Ovary (tissue), 9 donors: ENCODE results near the gene WNK1. TPM values are rescaled to one million over a fixed set of nuclear protein-coding genes. Genes with fewer than 3 reads are reported as not detected.

Experiments
- DNase-seq, 5 donors: peaks; one replicate each; pipeline ENCODE4 v3.0.0-alpha.2; 2019 to 2020
- H3K27ac ChIP-seq, 2 donors: fragments of 200-600 bp; one replicate each; pipeline versions ENCODE4 v1.5.1 to v1.8.0; 2019 to 2022
- H3K27me3 ChIP-seq: fragments of 200-600 bp; one replicate; pipeline ENCODE4 v1.8.0; 2022
- H3K36me3 ChIP-seq: fragments of 200-600 bp; sonication (generic); one replicate; pipeline ENCODE4 v1.5.1; 2019
- H3K4me1 ChIP-seq: one replicate; pipeline ENCODE4 v1.8.1; 2013; ENCODE audit warnings: mild to moderate bottlenecking, moderate library complexity; ENCODE audit not compliant: insufficient read depth
- H3K4me3 ChIP-seq: fragments of 200-600 bp; sonication (generic); one replicate; pipeline ENCODE4 v1.5.1; 2017
- H3K9me3 ChIP-seq, 2 donors: fragments of 200-600 bp in 1 of 2; sonication (generic) in 1 of 2; one replicate each; pipeline versions ENCODE4 v1.5.1 to v1.8.1; 2013 to 2019; ENCODE audit warnings: mild to moderate bottlenecking in 1 of 2, moderate library complexity in 1 of 2
- CTCF ChIP-seq, 3 donors: fragments of 450-650 bp in 2 of 3; fragments of 200-600 bp in 1 of 3; IDR thresholded peaks; one replicate each; pipeline versions ENCODE4 v1.5.1 to v1.8.0; 2016 to 2022; ENCODE audit warnings: antibody characterized with exemption in 3 of 3, mild to moderate bottlenecking in 1 of 3
- EP300 ChIP-seq: sonication (generic); formaldehyde crosslinking; IDR thresholded peaks from one replicate; pipeline ENCODE4 v1.6.1; 2017; ENCODE audit warnings: antibody characterized with exemption
- POLR2A ChIP-seq: fragments of 450-650 bp; IDR thresholded peaks from one replicate; pipeline ENCODE4 v1.6.1; 2017; ENCODE audit warnings: antibody characterized with exemption, mild to moderate bottlenecking, moderate library complexity
- WGBS, 3 donors: extraction: QIAGEN DNeasy Blood & Tissue Kit in 1 of 3; methylation state at CpG; one replicate each; pipeline versions ENCODE4 v1.1.5 to v1.1.7; 2013 to 2017; 5-methylcytosine and 5-hydroxymethylcytosine counted together
- intact Hi-C, 4 donors: fragments of 100-400 bp; cut with DNase I; formaldehyde crosslinking; loops; one replicate each; pipeline versions ENCODE4 v1.11.0 to v1.15.1; 2022 to 2023
- polyA plus RNA-seq, 2 donors: library from polyadenylated mRNA; stranded (reverse); fragments of 200-250 nt in 1 of 2; fragments of 350-450 nt in 1 of 2; fragmentation: Illumina TruSeq in 1 of 2; extraction: RNeasy Lipid Tissue Mini Kit (QIAGEN cat#74804) in 1 of 2; gene quantifications; one replicate each; pipeline ENCODE4 v1.2.3, GENCODE V29; 2013 to 2014
- total RNA-seq, 7 donors: library from RNA; depleted of rRNA in 2 of 7; stranded (reverse); fragments of >200 nt in 2 of 7; fragmentation: NEBNext Ultra II Directional in 3 of 7; extraction: Animal tissue kit (Norgen Biotek cat#: 25700) in 3 of 7; gene quantifications; one replicate each; pipeline versions ENCODE4 v1.1.0 to v1.2.4, GENCODE V29; 2016 to 2023
- donor health status: DM: no; HTN: no; CAD: no; lungs with moderate emphysema.
- donor health status: DM: no; HTN: no; CAD: no.
- donor health status: Bipolar disorder and iron deficiency.
- donor health status: DM: yes; HTN: yes; CAD: no.
- donor health status: DM: no; HTN: no; CAD: no.
- donor health status: DM: yes; HTN: yes; CAD: no.

The WNK1 gene
- total and polyA plus RNA-seq, 9 donors, result 26.0 to 144 (median 98.3) TPM

GRCh38 chr12:913919-914698 is 161.7 kb downstream of the WNK1 start:
- no peaks in the 10 kb centered on the region for H3K36me3 ChIP-seq

GRCh38 chr12:915090-915489 is 162.7 kb downstream of the WNK1 start:
- intact Hi-C loops, result no loop called here
- Histone ChIP-seq H3K9me3 (no peaks in the 10 kb centered on the region), H3K27ac (no peak overlapping the region), H3K27me3 (no peaks in the 10 kb centered on the region), H3K4me3 (no peak overlapping the region), H3K36me3 (no peaks in the 10 kb centered on the region), H3K4me1 (peaks cover 3% of the 10 kb centered on the region)
- no peak for TF ChIP-seq EP300
- TF ChIP-seq CTCF (IDR thresholded peaks at IDR 0.05), result no peak
- no peak for TF ChIP-seq POLR2A
- whole genome bisulfite sequencing, 3 donors, result 66 to 72% (median 69%) methylated on average over 5 of the region's 5 CpGs
- DNase-seq, result no peak

More at GRCh38 chr12:913919-914698, 161.7 kb downstream of the WNK1 start:
- Histone ChIP-seq H3K9me3 (no peaks in the 10 kb centered on the region), H3K4me1 (peaks cover 3% of the 10 kb centered on the region), H3K27me3 (no peaks in the 10 kb centered on the region), H3K4me3 (no peak overlapping the region), H3K27ac (peak overlapping the region; percentile 24 to 47)
- TF ChIP-seq EP300, result no peak
- TF ChIP-seq CTCF (IDR thresholded peaks at IDR 0.05), result no peak
- no peak for TF ChIP-seq POLR2A
- peak in 2 of 5 donors; percentile 24 to 49 for DNase-seq
- intact Hi-C loops, result no loop called here
- WGBS, 3 donors, result 50 to 71% (median 51%) methylated on average over 15 of the region's 15 CpGs

DNA sequence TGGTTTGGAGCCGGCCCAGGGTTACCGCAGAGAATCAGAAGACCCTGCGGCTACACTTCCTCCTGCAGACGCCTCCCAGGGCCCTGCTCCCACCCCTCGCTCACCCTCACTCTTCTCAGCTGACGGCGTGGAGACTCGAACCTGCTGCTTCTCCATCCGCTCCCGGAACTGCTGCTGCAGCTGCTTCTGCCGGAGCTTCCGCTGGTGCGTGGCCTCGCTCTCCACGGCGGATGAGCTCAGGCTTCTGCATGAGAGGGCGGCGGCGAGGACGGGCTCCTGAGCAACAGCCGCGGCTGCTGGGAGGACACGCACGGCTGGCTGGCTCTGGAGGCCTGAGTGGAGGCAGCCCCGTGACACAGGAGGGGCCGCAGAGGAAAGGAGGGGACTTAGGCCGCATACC is 163.9 kb downstream of the WNK1 start:
- H3K4me3 ChIP-seq, result no peak overlapping the region
- peaks cover 3% of the 10 kb centered on the region for H3K4me1 ChIP-seq
- H3K27me3 ChIP-seq, result no peaks in the 10 kb centered on the region
- DNase-seq, result no peak
- TF ChIP-seq EP300, result no peak
- no peak for TF ChIP-seq CTCF (IDR thresholded peaks at IDR 0.05)
- no peak for TF ChIP-seq POLR2A
- no peaks in the 10 kb centered on the region for H3K36me3 ChIP-seq
- no peaks in the 10 kb centered on the region for H3K9me3 ChIP-seq
- intact Hi-C loops, result no loop called here
- H3K27ac ChIP-seq, result no peak overlapping the region
- WGBS, 3 donors, result 93 to 94% (median 93%) methylated on average over 27 of the region's 27 CpGs

DNA sequence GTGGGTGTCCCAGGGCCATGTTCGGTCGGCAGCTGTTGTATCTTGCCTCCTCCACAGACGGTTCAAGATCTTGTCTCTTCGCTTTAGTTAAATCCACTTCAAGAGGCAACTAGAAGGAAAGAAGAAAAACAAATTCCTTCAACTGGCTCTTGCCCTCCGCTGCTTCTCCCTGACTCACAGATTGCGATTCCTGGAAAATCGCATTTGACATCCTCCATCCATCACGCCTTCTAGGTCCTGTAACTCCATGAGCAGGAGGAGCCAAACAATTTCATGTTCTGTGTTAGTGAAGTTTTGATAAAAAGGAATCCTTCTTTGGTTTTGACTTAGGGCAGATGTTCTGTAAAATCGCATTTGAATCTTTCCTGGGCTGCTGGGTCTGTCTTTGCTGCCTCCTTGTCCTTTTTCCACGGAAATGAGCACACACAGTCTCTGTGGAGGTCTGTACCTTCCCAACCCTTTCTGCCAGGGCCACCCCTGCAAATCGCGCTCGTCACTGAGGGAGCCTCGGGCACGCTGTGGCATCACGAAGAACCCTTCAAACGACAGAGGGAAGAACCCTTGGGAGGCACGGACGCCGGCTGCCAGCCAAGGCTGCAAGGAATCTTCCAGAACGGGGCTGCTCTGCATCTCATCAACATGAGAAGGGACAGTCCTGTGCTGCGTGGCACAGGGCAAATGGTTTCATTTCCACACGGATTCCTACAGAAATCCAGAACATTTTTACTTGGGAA is 164.5 kb downstream of the WNK1 start:
- no peak overlapping the region for H3K27ac ChIP-seq
- H3K4me1 ChIP-seq, result peaks cover 3% of the 10 kb centered on the region
- 88 to 91% (median 89%) methylated on average over 23 of the region's 23 CpGs for WGBS, 3 donors
- no peaks in the 10 kb centered on the region for H3K27me3 ChIP-seq
- no peak overlapping the region for H3K4me3 ChIP-seq
- DNase-seq, result no peak
- H3K9me3 ChIP-seq, result no peaks in the 10 kb centered on the region
- TF ChIP-seq EP300 (no peak), POLR2A (no peak), CTCF (IDR thresholded peaks at IDR 0.05) (no peak)
- H3K36me3 ChIP-seq, result no peaks in the 10 kb centered on the region
- intact Hi-C loops, result no loop called here
